ENCODE data around the gene RANBP9.

DNA sequence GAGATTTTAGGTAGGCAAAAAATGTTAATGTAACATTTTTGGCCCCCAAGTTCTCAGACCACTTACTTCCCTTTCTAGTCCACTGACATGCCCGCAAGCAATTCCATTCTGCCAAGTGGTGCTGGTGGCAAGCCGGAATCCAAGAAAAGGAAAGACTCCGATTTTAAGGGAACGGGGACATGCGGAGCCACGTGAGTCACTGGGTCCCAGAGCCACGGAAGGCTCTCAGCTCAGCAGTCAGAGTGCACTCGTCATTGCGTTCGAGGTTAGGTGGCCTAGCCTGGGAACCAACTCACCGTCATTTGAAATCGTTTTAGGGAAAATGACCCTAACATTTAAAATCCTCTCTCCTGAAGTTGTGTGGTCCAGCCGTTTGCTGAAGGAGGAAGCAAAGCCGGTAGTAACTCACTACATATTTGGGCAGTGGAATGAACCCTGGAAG, 137.9 kb downstream of the RANBP9 start:
- TF ChIP-seq, protein P1, sequence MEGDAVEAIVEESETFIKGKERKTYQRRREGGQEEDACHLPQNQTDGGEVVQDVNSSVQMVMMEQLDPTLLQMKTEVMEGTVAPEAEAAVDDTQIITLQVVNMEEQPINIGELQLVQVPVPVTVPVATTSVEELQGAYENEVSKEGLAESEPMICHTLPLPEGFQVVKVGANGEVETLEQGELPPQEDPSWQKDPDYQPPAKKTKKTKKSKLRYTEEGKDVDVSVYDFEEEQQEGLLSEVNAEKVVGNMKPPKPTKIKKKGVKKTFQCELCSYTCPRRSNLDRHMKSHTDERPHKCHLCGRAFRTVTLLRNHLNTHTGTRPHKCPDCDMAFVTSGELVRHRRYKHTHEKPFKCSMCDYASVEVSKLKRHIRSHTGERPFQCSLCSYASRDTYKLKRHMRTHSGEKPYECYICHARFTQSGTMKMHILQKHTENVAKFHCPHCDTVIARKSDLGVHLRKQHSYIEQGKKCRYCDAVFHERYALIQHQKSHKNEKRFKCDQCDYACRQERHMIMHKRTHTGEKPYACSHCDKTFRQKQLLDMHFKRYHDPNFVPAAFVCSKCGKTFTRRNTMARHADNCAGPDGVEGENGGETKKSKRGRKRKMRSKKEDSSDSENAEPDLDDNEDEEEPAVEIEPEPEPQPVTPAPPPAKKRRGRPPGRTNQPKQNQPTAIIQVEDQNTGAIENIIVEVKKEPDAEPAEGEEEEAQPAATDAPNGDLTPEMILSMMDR (IDR thresholded peaks at IDR 0.05 in 4 of 5, conservative IDR thresholded peaks at IDR 0.05 in 1 of 5) = no peak
- no peak for TF ChIP-seq POLR2A (IDR thresholded peaks at IDR 0.05)

Data from gastrocnemius medialis (tissue), 4 donors.